HG03571 (cell line): ENCODE measurements around the gene SPTLC1.
"Not testable (repeated sequence)": the region's sequence is repeated elsewhere in the genome, so short reads cannot be mapped to it uniquely, and the experiment has no call there.

Source experiments
- ATAC-seq: cut with Tn5 transposase; IDR thresholded peaks from one replicate; pipeline ENCODE4 v1.9.1; 2021; ENCODE audit not compliant: unreplicated experiment

Gene SPTLC1

GRCh38 chr9:92140754-92141143 is 25.5 kb upstream of the SPTLC1 start:
- no peak for ATAC-seq

GRCh38 chr9:92140074-92140753 is 25.0 kb upstream of the SPTLC1 start:
- ATAC-seq = peak; percentile 54

GRCh38 chr9:92138960-92139540 is 23.8 kb upstream of the SPTLC1 start:
- not testable (repeated sequence) for ATAC-seq

- ATAC-seq = no peak
These were observed 23.1 kb upstream of the SPTLC1 start for GRCh38 chr9:92138157-92138959.

- ATAC-seq = no peak
These were observed 21.1 kb upstream of the SPTLC1 start for GRCh38 chr9:92136184-92136858.

GRCh38 chr9:92135576-92135975 is 20.4 kb upstream of the SPTLC1 start:
- ATAC-seq = no peak

- no peak for ATAC-seq
These were observed 18.9 kb upstream of the SPTLC1 start for GRCh38 chr9:92133949-92134604.

- ATAC-seq = not testable (repeated sequence)
These were observed 17.7 kb upstream of the SPTLC1 start for GRCh38 chr9:92132913-92133312.

GRCh38 chr9:92132501-92132900 is 17.3 kb upstream of the SPTLC1 start:
- ATAC-seq = no peak

GRCh38 chr9:92122800-92123199 is 7.6 kb upstream of the SPTLC1 start:
- ATAC-seq = no peak

GRCh38 chr9:92122061-92122460 is 6.8 kb upstream of the SPTLC1 start:
- ATAC-seq = no peak

GRCh38 chr9:92121265-92121664 is 6.1 kb upstream of the SPTLC1 start:
- no peak for ATAC-seq

GRCh38 chr9:92120138-92120537 is 4.9 kb upstream of the SPTLC1 start:
- no peak for ATAC-seq

- no peak for ATAC-seq
These were observed 4.4 kb upstream of the SPTLC1 start for GRCh38 chr9:92119586-92119985.

- no peak for ATAC-seq
These were observed 7.1 kb downstream of the SPTLC1 start for GRCh38 chr9:92108122-92108521.

- not testable (repeated sequence) for ATAC-seq
These were observed 9.6 kb downstream of the SPTLC1 start for GRCh38 chr9:92105446-92106225.

- ATAC-seq = not testable (repeated sequence)
These were observed 11.6 kb downstream of the SPTLC1 start for GRCh38 chr9:92103601-92104000.

- ATAC-seq = no peak
These were observed 14.8 kb downstream of the SPTLC1 start for GRCh38 chr9:92100237-92100911.

GRCh38 chr9:92098638-92099037 is 16.6 kb downstream of the SPTLC1 start:
- ATAC-seq = peak; percentile 83
